Natural killer cell treated with Interleukin-12 subunit alpha and Interleukin-12 subunit beta and Interleukin-15 and Interleukin-18, amount 100 ng/mL, for 72 hours (primary cell): ENCODE results near the gene TMEM184A. TPM values are rescaled to one million over a fixed set of nuclear protein-coding genes. Genes with fewer than 3 reads are reported as not detected.

Experiments used
- ATAC-seq, 2 donors: fragments of 150-1000 bp; cut with Tn5 transposase in 1 of 2; sonication (Bioruptor Pico), chemical (Tn5 transposase) in 1 of 2; 2 replicates each; pipeline ENCODE4 v1.10.0; 2021
- DNase-seq: peaks from one replicate; pipeline ENCODE4 v3.0.0; 2022; ENCODE audit warnings: low spot score
- H3K27ac Mint-ChIP-seq, 2 donors: 1 replicate in 1 of 2; 2 replicates in 1 of 2; pipeline ENCODE4 v1.8.0; 2022; ENCODE audit warnings: mixed read lengths in 2 of 2, mild to moderate bottlenecking in 1 of 2, moderate library complexity in 1 of 2
- H3K27me3 Mint-ChIP-seq, 2 donors: 1 replicate in 1 of 2; 2 replicates in 1 of 2; pipeline ENCODE4 v1.8.0; 2022; ENCODE audit warnings: mixed read lengths in 2 of 2
- H3K36me3 Mint-ChIP-seq: one replicate; pipeline ENCODE4 v1.8.0; 2022; ENCODE audit warnings: mixed read lengths
- H3K4me1 Mint-ChIP-seq, 2 donors: 1 replicate in 1 of 2; 2 replicates in 1 of 2; pipeline ENCODE4 v1.8.0; 2022; ENCODE audit warnings: low read depth in 2 of 2, mixed read lengths in 2 of 2, mild to moderate bottlenecking in 1 of 2
- H3K4me3 Mint-ChIP-seq: one replicate; pipeline ENCODE4 v1.8.0; 2022; ENCODE audit warnings: mixed read lengths
- H3K9me3 Mint-ChIP-seq: 2 replicates; pipeline ENCODE4 v1.8.0; 2022; ENCODE audit warnings: mixed read lengths
- total RNA-seq, 2 donors: library from RNA; stranded (reverse); gene quantifications; one replicate each; pipeline ENCODE4 v1.2.3, GENCODE V29; 2022

Gene TMEM184A
- total RNA-seq, 2 donors from 2014 or later, result not detected

GRCh38 chr7:1595027-1595426 is 39.0 kb upstream of the TMEM184A start:
- Mint-ChIP-seq H3K9me3 (no peaks in the 10 kb centered on the region), H3K27me3 (peaks cover 35 to 37% of the 10 kb centered on the region in 2 donors), H3K36me3 (no peaks in the 10 kb centered on the region), H3K4me3 (no peak overlapping the region), H3K4me1 (peaks cover 0 to 2% of the 10 kb centered on the region in 2 donors), H3K27ac (no peak overlapping the region)
- ATAC-seq, result no peak
- no peak for DNase-seq

- H3K9me3 Mint-ChIP-seq, result no peaks in the 10 kb centered on the region
- no peak overlapping the region for H3K27ac Mint-ChIP-seq
- DNase-seq, result no peak
- H3K36me3 Mint-ChIP-seq, result no peaks in the 10 kb centered on the region
- no peak overlapping the region for H3K4me3 Mint-ChIP-seq
- H3K27me3 Mint-ChIP-seq, result peaks cover 35 to 40% of the 10 kb centered on the region in 2 donors
- H3K4me1 Mint-ChIP-seq, result peaks cover 0 to 2% of the 10 kb centered on the region in 2 donors
- ATAC-seq, result no peak
Measured at GRCh38 chr7:1593904-1594421, 38.0 kb upstream of the TMEM184A start.

- Mint-ChIP-seq H3K9me3 (no peaks in the 10 kb centered on the region), H3K27ac (no peak overlapping the region), H3K4me1 (peaks cover 0 to 2% of the 10 kb centered on the region in 2 donors), H3K36me3 (no peaks in the 10 kb centered on the region), H3K4me3 (no peak overlapping the region), H3K27me3 (peaks cover 35 to 40% of the 10 kb centered on the region in 2 donors)
- peak in 1 of 2 donors; percentile 29 for ATAC-seq
- no peak for DNase-seq
Measured at GRCh38 chr7:1593091-1593866, 37.3 kb upstream of the TMEM184A start.

- H3K27me3 Mint-ChIP-seq, result peaks cover 35 to 40% of the 10 kb centered on the region in 2 donors
- H3K4me1 Mint-ChIP-seq, result peaks cover 0 to 2% of the 10 kb centered on the region in 2 donors
Measured at GRCh38 chr7:1592299-1592871, 36.4 kb upstream of the TMEM184A start.

GRCh38 chr7:1591876-1592275 is 35.9 kb upstream of the TMEM184A start:
- no peak for DNase-seq
- no peak overlapping the region for H3K4me3 Mint-ChIP-seq
- H3K27ac Mint-ChIP-seq, result no peak overlapping the region
- H3K27me3 Mint-ChIP-seq, result peaks cover 35 to 40% of the 10 kb centered on the region in 2 donors
- no peaks in the 10 kb centered on the region for H3K36me3 Mint-ChIP-seq
- no peak for ATAC-seq
- H3K4me1 Mint-ChIP-seq, result peaks cover 0 to 2% of the 10 kb centered on the region in 2 donors
- H3K9me3 Mint-ChIP-seq, result no peaks in the 10 kb centered on the region

More at GRCh38 chr7:1592299-1592871, 36.4 kb upstream of the TMEM184A start:
- no peak for DNase-seq
- no peak overlapping the region for H3K27ac Mint-ChIP-seq
- no peaks in the 10 kb centered on the region for H3K9me3 Mint-ChIP-seq
- no peak overlapping the region for H3K4me3 Mint-ChIP-seq
- H3K36me3 Mint-ChIP-seq, result no peaks in the 10 kb centered on the region
- no peak for ATAC-seq

GRCh38 chr7:1591396-1591795 is 35.4 kb upstream of the TMEM184A start:
- H3K36me3 Mint-ChIP-seq, result no peaks in the 10 kb centered on the region
- no peak for DNase-seq
- H3K27me3 Mint-ChIP-seq, result peaks cover 35 to 38% of the 10 kb centered on the region in 2 donors
- no peaks in the 10 kb centered on the region for H3K9me3 Mint-ChIP-seq
- no peak for ATAC-seq
- H3K4me1 Mint-ChIP-seq, result peaks cover 0 to 2% of the 10 kb centered on the region in 2 donors
- H3K4me3 Mint-ChIP-seq, result no peak overlapping the region
- H3K27ac Mint-ChIP-seq, result no peak overlapping the region

GRCh38 chr7:1590887-1591286 is 34.9 kb upstream of the TMEM184A start:
- Mint-ChIP-seq H3K36me3 (no peaks in the 10 kb centered on the region), H3K27me3 (peaks cover 35 to 38% of the 10 kb centered on the region in 2 donors), H3K4me3 (no peak overlapping the region), H3K9me3 (no peaks in the 10 kb centered on the region), H3K27ac (no peak overlapping the region), H3K4me1 (peaks cover 0 to 2% of the 10 kb centered on the region in 2 donors)
- ATAC-seq (no peak), DNase-seq (no peak)

- Mint-ChIP-seq H3K36me3 (no peaks in the 10 kb centered on the region), H3K4me3 (no peak overlapping the region), H3K4me1 (peaks cover 0 to 2% of the 10 kb centered on the region in 2 donors), H3K9me3 (no peaks in the 10 kb centered on the region), H3K27ac (no peak overlapping the region), H3K27me3 (peaks cover 33 to 37% of the 10 kb centered on the region in 2 donors)
- ATAC-seq (no peak), DNase-seq (no peak)
Measured at GRCh38 chr7:1590476-1590875, 34.5 kb upstream of the TMEM184A start.

GRCh38 chr7:1588978-1589377 is 33.0 kb upstream of the TMEM184A start:
- no peak for DNase-seq
- Mint-ChIP-seq H3K9me3 (no peaks in the 10 kb centered on the region), H3K4me3 (no peak overlapping the region), H3K27me3 (peaks cover 20 to 24% of the 10 kb centered on the region in 2 donors), H3K27ac (no peak overlapping the region), H3K4me1 (peaks cover 0 to 2% of the 10 kb centered on the region in 2 donors), H3K36me3 (no peaks in the 10 kb centered on the region)
- ATAC-seq, result no peak

- Mint-ChIP-seq H3K4me3 (no peak overlapping the region), H3K27me3 (peaks cover 15 to 18% of the 10 kb centered on the region in 2 donors), H3K27ac (no peak overlapping the region), H3K36me3 (no peaks in the 10 kb centered on the region), H3K9me3 (no peaks in the 10 kb centered on the region), H3K4me1 (peaks cover 0 to 2% of the 10 kb centered on the region in 2 donors)
- DNase-seq (no peak), ATAC-seq (no peak)
Measured at GRCh38 chr7:1587738-1588137, 31.7 kb upstream of the TMEM184A start.

GRCh38 chr7:1586827-1587705 is 31.1 kb upstream of the TMEM184A start:
- no peaks in the 10 kb centered on the region for H3K9me3 Mint-ChIP-seq
- H3K4me3 Mint-ChIP-seq, result no peak overlapping the region
- ATAC-seq, result no peak
- peaks cover 9 to 15% of the 10 kb centered on the region in 2 donors for H3K27me3 Mint-ChIP-seq
- no peaks in the 10 kb centered on the region for H3K36me3 Mint-ChIP-seq
- peaks cover 0 to 2% of the 10 kb centered on the region in 2 donors for H3K4me1 Mint-ChIP-seq
- no peak for DNase-seq
- no peak overlapping the region for H3K27ac Mint-ChIP-seq

GRCh38 chr7:1586126-1586826 is 30.3 kb upstream of the TMEM184A start:
- no peaks in the 10 kb centered on the region for H3K36me3 Mint-ChIP-seq
- no peak overlapping the region for H3K27ac Mint-ChIP-seq
- peaks cover under 1 to 10% of the 10 kb centered on the region in 2 donors for H3K27me3 Mint-ChIP-seq
- H3K9me3 Mint-ChIP-seq, result no peaks in the 10 kb centered on the region
- no peaks in the 10 kb centered on the region for H3K4me1 Mint-ChIP-seq
- no peak overlapping the region for H3K4me3 Mint-ChIP-seq
- ATAC-seq (no peak), DNase-seq (no peak)
